Kidney glomerular epithelial cell (primary cell): Measurements from ENCODE around the gene BAIAP2.
A peak's percentile ranks its signal among the peaks of the same experiment; 100 is the strongest.
"Not testable (repeated sequence)": the region's sequence is repeated elsewhere in the genome, so short reads cannot be mapped to it uniquely, and the experiment has no call there.

Experiments
- DNase-seq: peaks from one replicate; lab custom pipeline; 2025; lab: John Stamatoyannopoulos, UW

BAIAP2 gene

DNA sequence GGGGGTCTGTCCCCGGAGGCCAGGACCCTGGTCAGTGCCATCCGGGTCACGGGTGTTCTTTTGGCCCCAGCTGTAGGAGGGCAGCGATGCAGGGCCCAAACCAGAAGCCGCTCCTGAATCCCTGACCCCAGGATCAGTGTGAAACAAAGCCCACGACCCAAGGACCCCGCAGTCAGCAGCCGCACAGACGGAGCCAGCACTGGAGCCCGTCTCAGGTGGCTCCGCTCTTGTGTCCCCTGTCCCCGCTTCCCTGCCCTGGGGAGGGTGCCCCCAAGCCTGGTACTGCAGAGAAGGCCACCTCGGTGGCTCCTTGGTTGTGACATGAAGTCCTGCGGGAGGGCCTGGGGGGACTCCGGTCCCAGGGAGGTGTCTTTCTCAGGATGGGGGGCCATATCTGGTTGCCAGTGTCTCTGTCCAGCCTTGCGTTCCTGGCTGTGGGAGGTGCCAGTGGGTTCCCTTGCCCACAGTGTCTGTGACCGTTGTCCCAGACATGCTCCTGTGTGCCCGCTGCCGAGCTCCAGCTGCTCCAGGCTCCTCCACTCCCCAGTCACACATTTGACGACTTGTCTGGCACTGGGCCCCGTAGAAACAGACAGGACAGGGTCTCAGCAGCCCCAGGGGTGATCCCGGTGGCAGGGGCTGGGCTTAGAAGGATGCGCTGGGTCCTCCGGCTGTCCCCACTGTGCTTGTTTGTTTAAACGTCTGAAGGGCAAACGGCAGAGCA is 33.6 kb downstream of the BAIAP2 start:
- DNase-seq = no peak

DNA sequence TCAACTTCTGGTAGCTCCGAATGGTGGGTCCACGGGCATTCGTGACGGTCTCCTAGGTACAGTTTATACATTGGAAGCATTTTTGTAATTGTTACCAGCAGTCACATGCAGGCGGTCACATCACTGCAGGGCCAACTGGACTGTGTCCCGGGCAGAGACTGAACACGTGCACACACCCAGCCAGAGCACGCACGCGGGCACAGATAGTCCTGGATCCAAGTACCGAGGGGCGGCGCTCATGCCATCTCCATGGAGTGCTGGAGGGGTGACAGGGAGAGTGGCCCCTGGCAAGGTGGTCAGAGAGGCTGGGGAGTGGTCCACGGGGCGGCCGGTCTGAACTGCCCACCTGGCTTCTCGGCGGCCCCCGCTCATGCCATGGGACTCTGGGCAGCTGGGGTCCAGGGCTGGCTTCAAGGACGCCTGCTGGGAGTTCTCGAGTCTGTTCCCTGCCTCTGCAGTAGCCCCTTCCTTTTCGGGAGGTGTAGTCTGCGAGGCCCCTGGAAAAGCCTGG is 34.2 kb downstream of the BAIAP2 start:
- no peak for DNase-seq

GRCh38 chr17:81070541-81071246 is 35.7 kb downstream of the BAIAP2 start:
- no peak for DNase-seq

GRCh38 chr17:81071761-81072741 is 37.1 kb downstream of the BAIAP2 start:
- peak; percentile 23 for DNase-seq

GRCh38 chr17:81073967-81074839 is 39.3 kb downstream of the BAIAP2 start:
- no peak for DNase-seq

GRCh38 chr17:81074875-81075274 is 39.9 kb downstream of the BAIAP2 start:
- DNase-seq = no peak

DNA sequence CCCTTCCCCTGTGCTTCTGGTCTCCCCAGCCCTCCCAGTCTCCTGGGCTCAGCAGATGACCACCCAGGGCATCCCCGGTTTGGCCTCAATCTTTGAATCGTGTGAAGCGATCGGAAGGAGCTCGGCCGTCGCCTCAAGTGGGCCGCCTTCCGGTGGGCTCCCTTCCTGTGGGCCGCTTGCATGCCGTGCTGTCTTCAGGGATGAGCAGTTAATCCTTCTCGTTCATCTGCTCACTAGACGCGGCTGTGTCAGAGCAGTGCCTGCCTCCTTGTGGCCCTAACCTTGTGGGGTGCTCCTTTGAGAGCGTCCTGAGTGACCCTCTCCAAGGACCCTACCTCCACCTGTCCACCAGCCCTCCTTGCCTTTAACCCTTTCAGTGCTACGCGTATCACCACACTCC is 40.4 kb downstream of the BAIAP2 start:
- DNase-seq = no peak

DNA sequence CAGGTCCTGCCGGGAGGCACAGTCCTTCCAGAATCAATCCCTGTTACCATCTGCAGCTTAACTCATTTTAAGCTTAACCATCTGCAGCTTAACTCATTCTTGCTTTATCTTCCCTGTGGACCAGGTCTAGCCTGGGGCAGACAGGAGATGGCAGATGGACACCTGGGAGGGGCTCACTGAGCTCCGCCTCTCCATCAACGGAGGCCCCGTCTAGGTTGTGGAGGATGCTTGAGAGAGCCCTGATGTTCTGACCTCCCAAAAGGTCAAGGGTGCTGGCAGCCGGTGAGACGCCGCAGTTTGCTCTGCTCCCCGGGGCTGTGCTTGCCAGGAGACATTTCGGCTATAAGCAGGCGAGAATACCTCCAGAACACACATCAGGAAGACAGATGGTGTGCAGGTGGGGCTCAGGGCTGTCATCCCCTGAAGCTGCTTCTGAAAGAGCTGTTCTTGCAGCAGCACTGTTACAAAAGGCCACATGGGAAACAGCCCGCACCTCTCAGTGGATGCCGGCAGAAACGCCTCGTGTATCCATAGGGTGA is 41.3 kb downstream of the BAIAP2 start:
- no peak for DNase-seq

DNA sequence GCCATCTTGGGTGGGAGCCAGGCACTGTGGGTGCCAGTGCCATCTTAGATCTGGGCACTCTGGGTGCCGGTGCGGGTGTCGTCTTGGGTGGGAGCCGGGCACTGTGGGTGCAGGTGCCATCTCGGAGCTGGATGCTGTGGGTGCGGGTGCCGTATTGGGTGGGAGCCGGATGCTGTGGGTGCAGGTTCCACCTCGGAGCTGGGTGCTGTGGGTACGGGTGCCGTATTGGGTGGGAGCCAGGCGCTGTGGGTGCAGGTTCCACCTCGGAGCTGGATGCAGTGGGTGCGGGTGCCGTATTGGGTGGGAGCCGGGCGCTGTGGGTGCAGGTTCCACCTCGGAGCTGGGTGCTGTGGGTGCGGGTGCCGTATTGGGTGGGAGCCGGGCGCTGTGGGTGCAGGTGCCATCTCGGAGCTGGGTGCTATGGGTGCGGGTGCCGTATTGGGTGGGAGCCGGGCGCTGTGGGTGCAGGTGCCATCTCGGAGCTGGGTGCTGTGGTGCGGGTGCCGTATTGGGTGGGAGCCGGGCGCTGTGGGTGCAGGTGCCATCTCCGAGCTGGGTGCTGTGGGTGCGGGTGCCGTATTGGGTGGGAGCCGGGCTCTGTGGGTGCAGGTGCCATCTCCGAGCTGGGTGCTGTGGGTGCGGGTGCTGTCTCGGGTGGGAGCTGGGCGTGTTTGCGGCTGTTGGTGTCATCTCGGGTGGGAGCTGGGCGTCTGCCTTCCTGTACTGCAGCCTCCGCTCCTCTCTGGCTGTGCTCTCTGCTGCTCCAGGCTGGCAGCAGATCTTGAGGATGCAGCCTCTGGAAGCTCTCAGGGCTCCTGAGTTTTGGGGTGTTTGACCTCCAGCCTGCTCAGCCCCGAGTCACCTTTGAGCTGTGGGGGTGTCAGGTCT is 43.3 kb downstream of the BAIAP2 start:
- not testable (repeated sequence) for DNase-seq

DNA sequence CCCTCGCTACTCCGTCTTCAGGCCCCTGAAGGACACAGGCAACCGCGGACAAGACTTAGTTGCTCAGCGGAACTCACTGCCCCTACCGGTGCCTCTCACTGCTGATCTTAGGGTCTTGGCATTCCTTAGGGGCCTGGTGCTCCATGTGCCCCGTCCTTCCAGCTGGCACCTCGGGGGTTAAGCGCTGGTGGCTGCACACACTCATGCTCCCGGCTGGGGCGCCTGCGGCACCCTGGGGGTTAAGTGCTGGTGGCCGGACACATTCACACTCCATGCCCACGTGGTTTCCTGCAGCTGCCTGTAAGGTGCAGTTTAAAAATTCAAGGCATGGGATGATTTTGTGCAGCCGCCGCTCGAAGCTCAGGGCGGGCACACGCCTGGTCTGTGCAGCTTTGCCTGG is 45.1 kb downstream of the BAIAP2 start:
- no peak for DNase-seq

- DNase-seq = no peak
Measured at GRCh38 chr17:81081222-81082176, 46.5 kb downstream of the BAIAP2 start.

DNA sequence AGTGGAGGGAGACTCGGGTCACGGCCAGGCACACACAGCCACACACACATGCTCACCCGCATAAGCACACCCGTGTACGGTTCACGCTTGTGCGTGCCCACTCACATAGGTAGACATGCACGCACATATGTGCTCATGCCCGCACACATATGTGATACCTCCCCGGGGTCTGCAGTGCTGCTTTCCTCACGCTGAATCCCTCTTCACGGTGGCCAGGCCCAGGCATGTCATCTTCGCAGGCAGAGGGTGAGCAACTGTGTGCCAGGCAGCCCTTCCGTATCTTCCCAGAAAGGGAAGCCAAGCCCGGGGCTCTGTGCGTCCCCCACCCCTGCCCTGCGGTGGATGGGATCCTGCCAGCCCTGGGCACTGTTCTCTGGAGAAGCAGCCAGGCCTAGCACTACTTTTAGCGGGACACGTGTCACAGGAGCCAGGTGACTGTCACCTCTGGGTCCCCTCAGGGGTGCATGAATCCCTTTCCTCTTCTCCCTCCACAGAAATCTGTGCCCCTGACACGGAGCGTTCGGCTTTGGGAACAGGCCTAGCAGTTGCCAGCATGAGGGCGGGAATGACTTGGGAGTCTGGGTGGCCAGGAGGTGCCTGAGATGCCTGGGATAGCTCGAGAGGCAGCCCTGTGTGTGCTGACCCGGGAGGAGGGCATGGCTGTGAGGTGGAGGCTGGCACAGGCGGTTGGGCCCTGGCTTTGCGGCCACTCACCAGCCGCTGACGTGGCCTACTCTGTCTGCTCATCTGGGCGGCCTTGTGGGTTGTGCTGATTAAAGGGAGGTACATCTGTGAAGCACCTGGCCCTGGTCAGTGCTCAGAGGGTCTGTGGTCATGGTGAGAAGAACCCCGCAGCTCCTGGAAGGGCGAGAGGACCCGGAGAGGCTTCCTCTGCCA is 47.5 kb downstream of the BAIAP2 start:
- DNase-seq = peak; percentile 61

DNA sequence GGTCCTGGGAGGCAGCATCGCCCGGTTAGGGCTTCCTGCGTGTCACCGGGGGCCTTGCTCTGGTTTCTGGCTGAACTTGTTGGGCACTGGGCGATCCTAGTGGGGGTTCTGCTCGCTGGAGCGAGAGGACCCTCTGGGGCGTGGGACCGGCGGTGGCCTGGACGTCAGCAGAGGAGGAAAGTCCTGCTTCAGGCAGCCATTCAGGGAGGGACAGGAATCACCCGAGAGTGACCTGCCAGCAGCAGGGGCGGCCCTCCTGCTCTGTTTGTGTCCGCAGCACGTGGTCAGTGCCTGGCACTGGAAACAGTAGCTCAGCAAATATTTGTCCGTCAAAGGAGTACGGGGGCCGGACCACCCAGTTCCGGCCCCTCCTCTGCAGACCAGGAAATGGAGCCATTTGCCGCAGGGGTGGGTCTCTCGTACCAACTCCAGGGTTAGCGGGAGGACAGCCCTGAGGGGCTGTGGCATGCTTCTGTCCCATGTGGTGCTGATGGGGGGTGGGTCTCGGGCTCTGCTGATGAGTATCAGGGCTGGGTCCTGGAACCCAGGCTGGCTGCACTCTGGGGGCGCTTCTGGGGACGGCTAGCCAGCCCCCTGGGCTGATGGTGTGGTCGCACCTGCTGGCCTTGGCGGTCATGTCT is 48.3 kb downstream of the BAIAP2 start:
- peak; percentile 45 for DNase-seq

DNA sequence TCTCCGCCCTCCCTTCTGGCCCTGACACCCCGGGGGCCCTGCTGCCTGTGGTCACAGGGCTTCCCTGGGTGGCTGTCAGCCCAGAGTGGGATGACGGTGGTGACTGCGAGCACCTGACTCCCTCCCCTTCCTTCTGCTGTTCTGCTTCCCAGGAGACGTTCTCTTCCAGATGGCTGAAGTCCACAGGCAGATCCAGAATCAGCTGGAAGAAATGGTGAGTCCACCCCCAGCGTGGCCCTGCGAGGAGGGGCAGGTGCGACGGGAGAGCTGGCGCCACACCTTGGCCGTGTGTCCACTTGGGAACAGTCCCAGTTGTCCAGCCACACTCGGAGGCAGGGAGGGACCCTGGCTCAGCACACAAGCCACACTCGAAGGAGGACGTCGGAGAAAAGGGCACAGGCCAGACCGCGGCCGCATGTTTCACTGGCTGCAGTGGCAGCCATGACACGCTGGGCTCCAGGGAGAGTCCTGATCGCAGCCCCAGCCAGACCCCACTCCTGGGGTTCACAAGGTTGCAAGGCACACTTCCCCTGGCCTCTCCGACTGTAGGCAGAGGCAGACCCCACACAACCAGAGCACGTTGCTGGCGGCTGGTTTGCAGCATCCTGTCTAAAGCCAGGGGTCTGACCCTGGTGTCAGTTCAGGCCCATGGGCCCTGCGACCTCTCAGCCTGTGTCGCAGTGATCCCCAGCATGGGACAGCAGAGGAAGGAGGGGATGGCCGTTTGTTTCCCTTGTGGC is 49.9 kb downstream of the BAIAP2 start:
- no peak for DNase-seq

GRCh38 chr17:81085420-81085911 is 50.5 kb downstream of the BAIAP2 start:
- DNase-seq = no peak
